NCI-H1105 treated with DMSO at 0.1 percent for 48 hours (cell line): Measurements from ENCODE around the gene TMEM181.

ENCODE experiments used
- DNase-seq: peaks from one replicate; lab custom pipeline; 2025; lab: John Stamatoyannopoulos, UW

TMEM181 gene

DNA sequence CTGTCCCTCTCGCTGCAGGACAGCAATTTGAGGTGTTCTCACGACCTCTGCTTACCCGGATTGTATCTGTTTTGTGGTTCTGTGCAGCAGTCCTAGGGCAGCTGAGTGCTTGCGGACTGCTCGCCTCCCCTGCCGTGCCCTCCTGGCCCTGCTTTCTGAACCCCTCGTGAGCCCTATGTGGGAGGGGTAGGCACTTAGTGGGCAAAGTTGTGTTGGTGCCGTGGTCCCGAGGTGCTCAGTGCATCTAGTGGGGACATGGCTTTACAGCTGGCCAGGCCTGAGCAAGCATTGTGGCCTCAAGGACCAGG is 5.2 kb downstream of the TMEM181 start:
- no peak for DNase-seq

GRCh38 chr6:158565482-158566040 is 5.7 kb downstream of the TMEM181 start:
- DNase-seq = no peak

GRCh38 chr6:158566207-158566818 is 6.4 kb downstream of the TMEM181 start:
- no peak for DNase-seq

DNA sequence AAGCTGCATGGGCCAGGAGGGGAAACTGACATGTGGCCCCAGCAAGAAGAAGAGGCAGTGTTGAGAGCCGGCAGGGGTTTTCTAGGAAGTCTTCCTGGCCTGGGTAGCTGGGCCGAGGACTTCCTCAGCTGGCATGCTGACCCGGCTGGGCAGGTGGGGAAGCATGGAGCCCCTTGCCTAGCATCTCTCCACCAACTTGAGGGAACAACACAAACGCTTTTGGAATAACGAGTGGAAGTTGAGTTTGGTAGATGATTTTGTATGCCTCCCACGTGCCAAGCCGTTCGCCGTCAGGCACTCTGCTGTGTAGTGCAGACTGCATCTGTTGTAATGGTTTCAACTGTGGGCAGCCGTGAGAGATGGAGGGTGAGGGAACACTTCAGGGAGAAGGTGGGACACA is 7.3 kb downstream of the TMEM181 start:
- DNase-seq = no peak

GRCh38 chr6:158567871-158568401 is 8.0 kb downstream of the TMEM181 start:
- DNase-seq = no peak

DNA sequence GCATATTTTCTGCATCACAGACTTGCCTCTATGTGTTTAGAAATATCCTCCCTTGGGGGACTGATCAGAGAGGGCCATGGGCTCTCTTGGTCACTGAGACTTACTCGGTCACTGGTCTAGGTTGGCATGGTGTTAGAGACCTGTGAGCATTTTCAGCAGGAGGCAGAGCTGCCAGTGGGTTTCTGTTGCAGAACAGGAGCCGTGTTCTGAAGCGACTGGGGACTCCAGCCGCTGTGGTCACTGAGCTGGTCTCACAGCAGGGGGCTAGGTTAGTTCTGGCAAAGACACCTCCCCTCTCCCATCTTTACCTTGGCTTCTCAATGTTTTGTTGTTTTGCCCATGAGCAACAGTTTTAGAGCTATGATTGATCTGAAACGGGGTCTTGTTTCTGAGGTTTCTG is 8.7 kb downstream of the TMEM181 start:
- no peak for DNase-seq

GRCh38 chr6:158569036-158569435 is 9.1 kb downstream of the TMEM181 start:
- DNase-seq = no peak

DNA sequence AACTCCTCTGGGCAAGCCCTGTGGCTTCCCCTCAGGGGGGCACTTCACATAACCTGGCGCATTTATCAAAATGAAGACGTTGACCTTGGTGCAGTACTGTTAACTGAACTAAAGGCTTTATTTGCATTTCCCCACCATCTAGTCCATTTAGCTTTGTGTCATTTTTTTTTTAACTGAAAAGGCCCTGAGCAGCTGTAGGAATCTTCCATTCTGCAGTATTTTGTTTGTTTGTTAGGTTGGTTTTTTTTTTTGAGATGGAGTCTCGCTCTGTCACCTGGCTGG is 10.7 kb downstream of the TMEM181 start:
- no peak for DNase-seq

- DNase-seq = no peak
Observed at GRCh38 chr6:158571826-158572652, 12.1 kb downstream of the TMEM181 start.

- no peak for DNase-seq
Observed at GRCh38 chr6:158572653-158573541, 13.0 kb downstream of the TMEM181 start.

- no peak for DNase-seq
Observed at GRCh38 chr6:158573542-158573931, 13.6 kb downstream of the TMEM181 start.

- DNase-seq = no peak
Observed at GRCh38 chr6:158574800-158575199, 14.9 kb downstream of the TMEM181 start.

- DNase-seq = no peak
Observed at GRCh38 chr6:158575550-158575949, 15.7 kb downstream of the TMEM181 start.

GRCh38 chr6:158584236-158584651 is 24.4 kb downstream of the TMEM181 start:
- no peak for DNase-seq

GRCh38 chr6:158586652-158587051 is 26.8 kb downstream of the TMEM181 start:
- no peak for DNase-seq

DNA sequence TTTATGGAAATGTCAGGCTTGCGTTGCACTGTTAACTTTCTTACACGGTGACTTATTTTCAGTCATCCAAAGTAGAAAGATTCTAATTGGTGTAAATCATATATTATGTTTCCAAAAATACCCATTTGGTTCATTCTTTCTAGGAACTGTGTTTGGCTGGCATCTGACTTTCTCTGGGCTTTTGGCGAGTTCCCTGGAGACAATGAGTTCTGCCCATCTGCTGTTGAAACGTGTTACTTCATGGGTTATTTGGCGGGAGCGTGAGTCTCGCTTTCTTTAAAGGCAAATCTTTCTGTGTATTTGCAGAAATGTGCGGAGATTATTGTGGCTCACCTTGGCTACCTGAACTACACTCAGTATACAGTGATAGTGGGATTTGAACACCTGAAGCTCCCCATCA is 29.5 kb downstream of the TMEM181 start:
- DNase-seq = no peak

DNA sequence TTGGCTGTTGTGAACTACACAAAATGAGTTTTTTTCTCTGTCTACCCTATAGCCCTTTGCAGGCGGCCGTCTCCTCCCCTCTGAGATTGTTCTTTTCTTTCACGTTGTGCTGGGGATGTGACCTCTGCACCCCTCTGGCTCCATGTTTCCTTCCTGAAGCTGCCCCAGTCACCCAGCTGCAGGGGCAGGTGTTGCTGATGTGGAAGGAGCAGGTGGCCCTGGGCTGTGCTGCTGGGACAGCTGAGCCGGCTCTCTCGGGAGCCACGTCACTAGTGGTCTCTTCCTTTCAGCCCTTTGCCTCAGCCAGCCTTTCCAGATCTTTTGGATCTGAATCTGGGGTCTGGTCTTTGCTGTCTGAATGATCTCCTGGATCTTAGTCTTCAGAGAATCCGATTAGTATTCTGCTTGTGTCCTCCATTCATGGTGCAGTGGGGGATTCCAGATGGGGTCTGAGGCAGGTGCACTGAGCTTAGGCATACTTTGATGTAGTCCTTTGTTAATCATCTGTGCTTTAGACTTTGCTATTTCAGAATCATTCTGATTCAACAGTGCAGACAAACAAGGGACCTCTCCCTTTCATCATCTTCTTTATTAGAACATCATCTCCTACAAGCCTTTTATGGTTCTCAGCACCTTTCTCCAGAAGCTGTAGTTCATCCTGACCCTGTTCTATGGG is 31.4 kb downstream of the TMEM181 start:
- no peak for DNase-seq

GRCh38 chr6:158591810-158592209 is 31.9 kb downstream of the TMEM181 start:
- DNase-seq = no peak

DNA sequence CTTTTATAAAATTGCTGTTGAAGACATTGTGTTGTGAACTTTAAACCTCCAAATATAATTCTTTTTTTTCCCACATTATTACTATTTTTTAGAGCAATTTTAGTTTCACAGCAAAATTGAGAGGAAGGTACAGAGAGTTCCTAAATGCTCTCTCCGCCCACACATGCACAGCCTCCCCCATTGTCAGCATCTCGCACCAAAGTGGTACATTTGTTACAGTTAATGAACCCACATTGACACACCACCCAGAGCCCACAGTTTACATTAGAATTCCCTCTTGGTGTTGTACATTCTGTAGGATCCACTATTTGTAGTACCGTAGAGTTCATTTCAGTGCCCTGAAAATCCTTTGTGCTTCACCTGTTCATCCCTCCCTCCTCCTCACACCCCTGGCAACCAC is 33.8 kb downstream of the TMEM181 start:
- DNase-seq = no peak

DNA sequence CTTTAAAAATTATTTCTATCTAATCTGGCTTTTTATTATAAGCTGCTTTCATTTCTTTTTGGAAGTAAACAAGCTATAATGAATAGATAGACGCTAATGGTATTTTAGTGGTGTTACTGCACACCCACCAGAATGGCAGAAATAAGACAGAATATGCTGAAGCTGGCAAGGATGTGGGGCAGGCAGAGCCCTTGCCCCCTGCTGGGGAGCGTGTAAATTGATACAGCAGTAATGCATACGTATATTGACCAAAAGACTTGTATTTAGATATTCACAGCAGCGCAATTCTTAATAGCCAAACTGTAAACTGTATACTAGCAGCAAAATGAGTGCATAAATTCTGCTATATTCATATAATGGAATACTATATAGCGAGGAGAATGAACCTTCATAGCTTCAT is 35.3 kb downstream of the TMEM181 start:
- no peak for DNase-seq

DNA sequence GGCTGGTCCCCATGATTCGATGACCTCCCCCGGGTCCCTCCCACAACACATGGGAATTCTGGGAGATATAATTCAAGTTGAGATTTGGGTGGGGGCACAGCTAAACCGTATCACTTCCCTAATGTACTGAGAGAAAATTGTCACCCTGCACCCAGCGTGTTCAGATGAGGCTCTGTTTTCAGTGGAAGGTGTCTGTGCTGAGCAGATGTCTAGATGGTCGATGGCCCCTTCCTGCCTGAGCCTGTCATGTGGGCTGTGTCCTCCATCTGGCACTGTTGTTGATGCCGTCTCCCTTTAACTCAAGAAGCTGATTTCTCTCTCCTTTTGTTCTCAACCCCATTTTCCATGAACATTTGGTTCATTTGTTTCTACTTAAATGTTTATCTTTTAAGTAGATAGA is 37.0 kb downstream of the TMEM181 start:
- no peak for DNase-seq

- DNase-seq = no peak
Observed at GRCh38 chr6:158597565-158597964, 37.7 kb downstream of the TMEM181 start.
